ENCODE results near the gene SDCCAG8.

GRCh38 chr1:243315455-243315854 lies 59.6 kb downstream of the SDCCAG8 start:
- TF ChIP-seq CTCF (IDR thresholded peaks at IDR 0.05) (no peak), POLR2A (IDR thresholded peaks at IDR 0.05) (no peak)

Data from body of pancreas (tissue), 4 donors.